ENCODE results near the gene ETDC. TPM values are rescaled to one million over a fixed set of nuclear protein-coding genes. Genes with fewer than 3 reads are reported as not detected.
"Not testable (repeated sequence)": the region's sequence is repeated elsewhere in the genome, so short reads cannot be mapped to it uniquely, and the experiment has no call there.

The ETDC gene
- polyA plus RNA-seq (ENCODE audit: insufficient read length in 12 of 12): not detected
- long read RNA-seq, donor 1, partial matches to known transcripts: 0 of 1 reads
- long read RNA-seq, donor 1, other reads (novel, unspliced or antisense): 0 of 1 reads
- long read RNA-seq, donor 2: 0 reads
- long read RNA-seq, donor 3: 0 reads
- long read RNA-seq, donor 4: 0 reads
- long read RNA-seq, donor 5: 0 reads
- long read RNA-seq, donor 6: 0 reads
- long read RNA-seq, donor 7: 0 reads
- long read RNA-seq, donor 8: 0 reads
- long read RNA-seq, donor 9: 0 reads
- long read RNA-seq, donor 10, partial matches to known transcripts: 0 of 1 reads
- long read RNA-seq, donor 10, other reads (novel, unspliced or antisense): 0 of 1 reads
- long read RNA-seq, donor 11: 0 reads

- DNase-seq: no peak
Observed at GRCh38 chrX:135309430-135309923, at the start of gene ETDC. TSS of gene ETDC (plus strand) at chrX:135309480. CDS start at chrX:135309480, 0 bp downstream.

GRCh38 chrX:135260976-135261375, 48.3 kb upstream of the ETDC start:
- DNase-seq: not testable (repeated sequence)

- DNase-seq: not testable (repeated sequence)
Observed at GRCh38 chrX:135263376-135263775, 45.9 kb upstream of the ETDC start.

GRCh38 chrX:135264206-135264605, 45.1 kb upstream of the ETDC start:
- DNase-seq: no peak

- no peak for DNase-seq
Observed at GRCh38 chrX:135273162-135273561, 36.1 kb upstream of the ETDC start.

- DNase-seq: no peak
Observed at GRCh38 chrX:135275973-135276372, 33.3 kb upstream of the ETDC start.

GRCh38 chrX:135287266-135287823, 21.9 kb upstream of the ETDC start:
- DNase-seq: no peak

- peak; percentile 25 for DNase-seq
Observed at GRCh38 chrX:135295238-135295943, 13.9 kb upstream of the ETDC start.

- DNase-seq: no peak
Observed at GRCh38 chrX:135295944-135296305, 13.4 kb upstream of the ETDC start.

GRCh38 chrX:135302269-135302873, 6.9 kb upstream of the ETDC start:
- no peak for DNase-seq

- no peak for DNase-seq
Observed at GRCh38 chrX:135304741-135305140, 4.5 kb upstream of the ETDC start.

- no peak for DNase-seq
Observed at GRCh38 chrX:135307171-135307570, 2.1 kb upstream of the ETDC start.

- DNase-seq: no peak
Observed at GRCh38 chrX:135308345-135308855, 880 bp upstream of the ETDC start.

- DNase-seq: no peak
Observed at GRCh38 chrX:135315864-135316263, 6.6 kb downstream of the ETDC start.

GRCh38 chrX:135324463-135324862, 15.2 kb downstream of the ETDC start:
- DNase-seq: no peak

GRCh38 chrX:135325036-135325818, 15.9 kb downstream of the ETDC start:
- DNase-seq: not testable (repeated sequence)

- no peak for DNase-seq
Observed at GRCh38 chrX:135327299-135327698, 18.0 kb downstream of the ETDC start.

- DNase-seq: no peak
Observed at GRCh38 chrX:135328421-135329005, 19.2 kb downstream of the ETDC start.

GRCh38 chrX:135330706-135331105, 21.4 kb downstream of the ETDC start:
- DNase-seq: no peak

- DNase-seq: no peak
Observed at GRCh38 chrX:135331525-135331924, 22.2 kb downstream of the ETDC start.

GRCh38 chrX:135340831-135341230, 31.6 kb downstream of the ETDC start:
- DNase-seq: peak; percentile 14
